Adrenal gland (tissue), 5 donors: ENCODE data around the gene NPS.

ENCODE experiments used
- CTCF ChIP-seq, 6 experiments: fragments of 450-650 bp in 4 of 6; fragments of 200-600 bp in 2 of 6; sonication (generic) in 1 of 6; IDR thresholded peaks; 1 replicate in 5 of 6; 2 replicates in 1 of 6; pipeline versions ENCODE4 v1.5.1 to v1.8.0; 2016 to 2021; ENCODE audit warnings: antibody characterized with exemption in 6 of 6, mild to moderate bottlenecking in 2 of 6, moderate library complexity in 1 of 6
- POLR2A ChIP-seq, 2 donors: fragments of 450-650 bp; IDR thresholded peaks; one replicate each; pipeline ENCODE4 v1.6.1; 2017; ENCODE audit warnings: antibody characterized with exemption in 2 of 2, mild to moderate bottlenecking in 2 of 2, moderate library complexity in 1 of 2
- donor health status: DM: no; HTN: no; CAD: no.

DNA sequence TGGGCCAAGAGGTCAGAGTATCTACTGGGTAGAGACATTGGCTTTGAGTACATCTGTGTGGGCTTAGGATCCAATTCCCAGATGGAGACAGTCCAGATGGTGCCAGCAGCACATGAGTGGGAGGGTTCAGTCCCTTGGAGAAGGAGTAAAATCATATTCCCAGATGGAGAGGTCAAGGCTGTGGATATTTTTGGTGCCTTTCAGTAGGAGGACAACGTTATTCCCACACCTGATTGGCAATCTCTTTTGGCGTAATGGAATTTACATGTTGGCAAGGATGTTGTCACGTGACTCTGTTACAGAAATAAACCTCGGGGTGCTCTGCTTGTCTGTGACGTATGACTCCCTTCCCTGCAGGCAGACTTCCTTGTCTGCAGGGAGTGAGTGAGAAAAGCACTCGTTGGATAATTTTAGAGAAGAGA is 27.6 kb downstream of the NPS start:
- TF ChIP-seq POLR2A (IDR thresholded peaks at IDR 0.05) (no peak), CTCF (IDR thresholded peaks at IDR 0.05) (no peak)
